CD8-positive, alpha-beta memory T cell (primary cell): ENCODE results near the gene PPP1R15B. TPM values are rescaled to one million over a fixed set of nuclear protein-coding genes. Genes with fewer than 3 reads are reported as not detected.
A peak's percentile ranks its signal among the peaks of the same experiment; 100 is the strongest.

Experiments used
- CTCF ChIA-PET: fragments of 350-600 bp; sonication (Branson Sonifier 250); formaldehyde crosslinking; loops from one replicate; lab custom pipeline; 2021; ENCODE audit warnings: antibody characterized with exemption; lab: Charles Lee
- POLR2A ChIA-PET: fragments of 350-600 bp; sonication (Branson Sonifier 250); formaldehyde crosslinking; loops from one replicate; lab custom pipeline; 2021; ENCODE audit warnings: antibody characterized with exemption; lab: Charles Lee
- DNase-seq, 5 donors: peaks; one replicate each; pipeline versions ENCODE4 v3.0.0 to v3.0.0-alpha.2; 2020 to 2022; ENCODE audit warnings: mixed read lengths in 1 of 5
- H3K27ac ChIP-seq: one replicate; pipeline ENCODE4 v1.7.0; 2013; ENCODE audit warnings: low read depth, mild to moderate bottlenecking, low read length, moderate library complexity
- H3K27me3 ChIP-seq: 2 replicates; pipeline ENCODE4 v1.7.0; 2013; ENCODE audit warnings: low read length, mild to moderate bottlenecking; ENCODE audit not compliant: insufficient read depth, poor library complexity, severe bottlenecking
- H3K36me3 ChIP-seq: 2 replicates; pipeline ENCODE4 v1.7.0; 2013; ENCODE audit warnings: mild to moderate bottlenecking, low read length, moderate library complexity; ENCODE audit not compliant: insufficient read depth
- H3K4me1 ChIP-seq: 2 replicates; pipeline ENCODE4 v1.7.0; 2013; ENCODE audit warnings: mild to moderate bottlenecking, low read length, moderate library complexity; ENCODE audit not compliant: insufficient read depth
- H3K4me3 ChIP-seq: 2 replicates; pipeline ENCODE4 v1.7.0; 2013; ENCODE audit warnings: mild to moderate bottlenecking, low read length
- H3K9me3 ChIP-seq: 2 replicates; pipeline ENCODE4 v1.7.0; 2013; ENCODE audit warnings: mild to moderate bottlenecking, low read length
- H3K27ac Mint-ChIP-seq, 8 donors: one replicate each; pipeline ENCODE4 v1.8.0; 2020 to 2021; ENCODE audit warnings: mixed read lengths in 8 of 8, mild to moderate bottlenecking in 6 of 8, inconsistent platforms in 3 of 8, moderate library complexity in 3 of 8
- H3K27me3 Mint-ChIP-seq, 2 donors: one replicate each; pipeline ENCODE4 v1.8.0; 2020 to 2021; ENCODE audit warnings: mixed read lengths in 2 of 2, mild to moderate bottlenecking in 1 of 2, moderate library complexity in 1 of 2
- H3K36me3 Mint-ChIP-seq, 3 donors: one replicate each; pipeline ENCODE4 v1.8.0; 2020 to 2021; ENCODE audit warnings: mixed read lengths in 3 of 3, inconsistent platforms in 1 of 3, mild to moderate bottlenecking in 1 of 3
- H3K4me1 Mint-ChIP-seq, 3 donors: one replicate each; pipeline ENCODE4 v1.8.0; 2020 to 2021; ENCODE audit warnings: mixed read lengths in 3 of 3, inconsistent platforms in 1 of 3, mild to moderate bottlenecking in 1 of 3
- H3K4me3 Mint-ChIP-seq, 7 donors: one replicate each; pipeline ENCODE4 v1.8.0; 2020 to 2021; ENCODE audit warnings: mixed read lengths in 7 of 7, mild to moderate bottlenecking in 6 of 7, moderate library complexity in 4 of 7, inconsistent platforms in 2 of 7
- H3K9me3 Mint-ChIP-seq, 5 donors: one replicate each; pipeline ENCODE4 v1.8.0; 2020 to 2022; ENCODE audit warnings: mixed read lengths in 5 of 5, mild to moderate bottlenecking in 3 of 5, moderate library complexity in 2 of 5, inconsistent platforms in 1 of 5
- polyA plus RNA-seq: library from polyadenylated mRNA; unstranded; fragments of 300-500 nt; fragmentation: Illumina TruSeq; gene quantifications from one replicate; pipeline ENCODE4 v1.2.3, GENCODE V29; 2021
- total RNA-seq, 2 experiments: library from RNA; stranded (reverse); gene quantifications; one replicate each; pipeline ENCODE4 v1.2.3, GENCODE V29; 2021

The PPP1R15B gene
- total and polyA plus RNA-seq, 3 experiments from 2014 or later: 22.3 to 82.7 (median 80.4) TPM

GRCh38 chr1:204448344-204448964 is 36.8 kb upstream of the PPP1R15B start:
- Histone ChIP-seq H3K9me3 (no peaks in the 10 kb centered on the region), H3K4me1 (peaks cover 21% of the 10 kb centered on the region), H3K4me3 (no peak overlapping the region), H3K27me3 (no peaks in the 10 kb centered on the region), H3K36me3 (peaks cover 14% of the 10 kb centered on the region), H3K27ac (no peak overlapping the region)
- ChIA-PET POLR2A (no interaction called here), CTCF (interaction anchor here (0.7 to 14.0 kb wide), 11 partner anchors 10 to 137 kb away, joined by 3 to 496 read pairs (median 5); partner anchors contain the start of genes MDM4 and PIK3C2B)
- Mint-ChIP-seq H3K4me1 (peaks cover 25 to 37% (median 34%) of the 10 kb centered on the region in 3 donors), H3K4me3 (no peak overlapping the region), H3K36me3 (peaks cover 4 to 76% (median 12%) of the 10 kb centered on the region in 3 donors), H3K9me3 (no peaks in the 10 kb centered on the region), H3K27ac (peak overlapping the region; percentile 39 to 93 (median 78)), H3K27me3 (no peaks in the 10 kb centered on the region)
- no peak for DNase-seq

DNA sequence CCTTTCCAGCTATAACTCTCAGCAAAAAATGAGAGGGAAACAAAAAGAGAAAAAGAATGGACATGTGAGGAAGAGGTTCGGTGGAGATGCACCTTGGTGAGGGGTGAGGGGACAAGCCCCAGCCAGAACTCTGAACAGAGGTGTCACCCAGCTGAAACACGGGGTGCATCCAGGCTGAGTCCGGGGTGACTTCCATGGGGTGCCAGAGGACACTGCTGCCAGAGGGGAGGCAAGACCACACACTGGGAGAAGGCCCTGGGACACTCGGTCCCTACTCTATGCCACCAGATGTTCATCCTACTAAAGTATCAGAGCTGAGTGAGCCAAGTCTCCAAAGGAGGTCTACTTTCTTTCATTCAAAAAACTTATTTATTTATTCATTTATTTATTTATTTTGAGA is 36.1 kb upstream of the PPP1R15B start:
- Mint-ChIP-seq H3K4me1 (peaks cover 17 to 30% (median 26%) of the 10 kb centered on the region in 3 donors), H3K27ac (peak overlapping the region in 6 of 8 donors; percentile 51 to 96 (median 82)), H3K9me3 (no peaks in the 10 kb centered on the region), H3K36me3 (peaks cover 4 to 79% (median 11%) of the 10 kb centered on the region in 3 donors), H3K4me3 (no peak overlapping the region), H3K27me3 (no peaks in the 10 kb centered on the region)
- ChIA-PET CTCF (interaction anchor here (0.7 to 14.0 kb wide), 14 partner anchors 10 to 360 kb away, joined by 3 to 496 read pairs (median 10); partner anchors contain the start of gene PIK3C2B), POLR2A (interaction anchor here (0.9 kb wide), 1 partner anchor 55 kb away, joined by 4 read pairs; no protein-coding TSS in a partner anchor)
- peaks cover 15% of the 10 kb centered on the region for H3K4me1 ChIP-seq
- no peaks in the 10 kb centered on the region for H3K9me3 ChIP-seq
- H3K36me3 ChIP-seq: peaks cover 21% of the 10 kb centered on the region
- no peaks in the 10 kb centered on the region for H3K27me3 ChIP-seq
- no peak overlapping the region for H3K27ac ChIP-seq
- H3K4me3 ChIP-seq: no peak overlapping the region
- no peak for DNase-seq

- H3K4me1 ChIP-seq: peaks cover 9% of the 10 kb centered on the region
- H3K9me3 ChIP-seq: no peaks in the 10 kb centered on the region
- no peaks in the 10 kb centered on the region for H3K9me3 Mint-ChIP-seq
- no peak overlapping the region for H3K4me3 Mint-ChIP-seq
- peaks cover 15 to 25% (median 25%) of the 10 kb centered on the region in 3 donors for H3K4me1 Mint-ChIP-seq
- H3K27ac ChIP-seq: no peak overlapping the region
- no peak for DNase-seq
- H3K27me3 ChIP-seq: no peaks in the 10 kb centered on the region
- ChIA-PET CTCF (interaction anchor here (0.6 to 14.0 kb wide), 21 partner anchors 9 to 360 kb away, joined by 3 to 496 read pairs (median 7); partner anchors contain the start of gene PIK3C2B), POLR2A (interaction anchor here (0.7 to 0.9 kb wide), 3 partner anchors 47 to 56 kb away, joined by 4 to 6 read pairs (median 4); partner anchors contain the start of gene PIK3C2B)
- H3K27me3 Mint-ChIP-seq: no peaks in the 10 kb centered on the region
- peaks cover 4 to 84% (median 11%) of the 10 kb centered on the region in 3 donors for H3K36me3 Mint-ChIP-seq
- no peak overlapping the region for H3K4me3 ChIP-seq
- peaks cover 26% of the 10 kb centered on the region for H3K36me3 ChIP-seq
- peak overlapping the region in 6 of 8 donors; percentile 36 to 99 (median 89) for H3K27ac Mint-ChIP-seq
Measured at GRCh38 chr1:204447190-204447589, 35.6 kb upstream of the PPP1R15B start.

DNA sequence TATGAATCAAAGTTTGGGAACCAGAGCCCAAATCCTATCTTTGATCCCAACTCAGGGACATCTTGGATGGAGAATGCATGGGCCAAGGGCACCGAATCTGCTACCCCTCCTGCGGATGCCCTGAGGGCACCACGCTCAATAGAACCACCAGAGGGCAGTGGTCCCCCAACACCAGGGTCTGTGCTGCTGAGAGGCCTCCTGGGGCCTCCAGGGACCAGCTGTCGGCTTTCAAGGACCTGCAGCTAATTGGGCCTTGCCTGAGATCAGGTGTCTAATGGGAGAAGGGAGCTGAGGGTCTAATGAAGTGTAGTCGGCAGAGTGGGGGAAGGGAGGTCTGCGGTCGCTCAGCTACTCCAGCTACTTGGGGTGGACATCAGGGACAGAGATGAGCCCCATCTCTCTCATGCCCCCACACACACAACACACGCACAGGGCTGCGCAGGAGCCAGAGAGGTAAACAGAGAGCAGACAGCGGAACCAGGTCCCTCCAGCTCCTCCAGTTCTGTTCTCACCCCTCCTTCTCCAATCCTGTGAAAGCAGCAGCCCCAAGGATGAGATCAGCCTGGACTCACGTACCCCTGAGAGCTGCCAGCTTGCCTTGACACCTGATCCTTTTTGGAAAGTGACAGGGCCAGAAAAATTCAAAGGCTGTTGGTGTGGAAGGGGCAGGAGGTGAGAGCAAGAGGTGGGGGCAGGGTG is 34.9 kb upstream of the PPP1R15B start:
- Histone ChIP-seq H3K4me3 (no peak overlapping the region), H3K27me3 (no peaks in the 10 kb centered on the region), H3K36me3 (peaks cover 31% of the 10 kb centered on the region), H3K4me1 (peaks cover 8% of the 10 kb centered on the region), H3K27ac (no peak overlapping the region), H3K9me3 (no peaks in the 10 kb centered on the region)
- DNase-seq: peak; percentile 65 to 85 (median 69)
- CTCF ChIA-PET: interaction anchor here (0.6 to 14.0 kb wide), 31 partner anchors 8 to 361 kb away, joined by 3 to 496 read pairs (median 5); partner anchors contain the start of genes MDM4 and PIK3C2B
- peaks cover 11 to 88% (median 15%) of the 10 kb centered on the region in 3 donors for H3K36me3 Mint-ChIP-seq
- H3K4me1 Mint-ChIP-seq: peaks cover 13 to 20% (median 19%) of the 10 kb centered on the region in 3 donors
- H3K27ac Mint-ChIP-seq: peak overlapping the region; percentile 48 to 99 (median 90)
- H3K4me3 Mint-ChIP-seq: no peak overlapping the region
- H3K9me3 Mint-ChIP-seq: no peaks in the 10 kb centered on the region
- POLR2A ChIA-PET: interaction anchor here (0.5 to 1.5 kb wide), 6 partner anchors 48 to 66 kb away, joined by 3 to 6 read pairs (median 4); partner anchors contain the start of gene PIK3C2B
- no peaks in the 10 kb centered on the region for H3K27me3 Mint-ChIP-seq

GRCh38 chr1:204445860-204446412 is 34.3 kb upstream of the PPP1R15B start:
- no peaks in the 10 kb centered on the region for H3K27me3 Mint-ChIP-seq
- peak overlapping the region in 6 of 8 donors; percentile 48 to 96 (median 78) for H3K27ac Mint-ChIP-seq

GRCh38 chr1:204443871-204444581 is 32.4 kb upstream of the PPP1R15B start:
- Histone ChIP-seq H3K36me3 (peaks cover 31% of the 10 kb centered on the region), H3K27me3 (no peaks in the 10 kb centered on the region), H3K27ac (no peak overlapping the region), H3K4me3 (no peak overlapping the region), H3K9me3 (no peaks in the 10 kb centered on the region), H3K4me1 (peaks cover 8% of the 10 kb centered on the region)
- H3K36me3 Mint-ChIP-seq: peaks cover 12 to 86% (median 21%) of the 10 kb centered on the region in 3 donors
- no peaks in the 10 kb centered on the region for H3K27me3 Mint-ChIP-seq
- peak overlapping the region in 1 of 8 donors; percentile 26 for H3K27ac Mint-ChIP-seq
- H3K4me1 Mint-ChIP-seq: peaks cover 5 to 11% (median 8%) of the 10 kb centered on the region in 3 donors
- POLR2A ChIA-PET: no interaction called here
- no peaks in the 10 kb centered on the region for H3K9me3 Mint-ChIP-seq
- CTCF ChIA-PET: interaction anchor here (0.8 to 14.0 kb wide), 4 partner anchors 9 to 363 kb away, joined by 3 to 496 read pairs (median 30); partner anchors contain the start of gene PIK3C2B
- no peak for DNase-seq
- no peak overlapping the region for H3K4me3 Mint-ChIP-seq

More at GRCh38 chr1:204445860-204446412, 34.3 kb upstream of the PPP1R15B start:
- ChIA-PET POLR2A (interaction anchor here (0.5 to 1.5 kb wide), 5 partner anchors 49 to 67 kb away, joined by 3 to 6 read pairs (median 3); partner anchors contain the start of gene PIK3C2B), CTCF (interaction anchor here (0.8 to 14.0 kb wide), 24 partner anchors 8 to 362 kb away, joined by 3 to 496 read pairs (median 6); partner anchors contain the start of genes MDM4 and PIK3C2B)
- H3K4me1 Mint-ChIP-seq: peaks cover 13 to 19% (median 17%) of the 10 kb centered on the region in 3 donors
- H3K4me3 ChIP-seq: no peak overlapping the region
- H3K36me3 ChIP-seq: peaks cover 31% of the 10 kb centered on the region
- H3K4me1 ChIP-seq: peaks cover 8% of the 10 kb centered on the region
- H3K9me3 Mint-ChIP-seq: no peaks in the 10 kb centered on the region
- DNase-seq: peak; percentile 21 to 64 (median 40)
- H3K36me3 Mint-ChIP-seq: peaks cover 12 to 91% (median 16%) of the 10 kb centered on the region in 3 donors
- H3K27me3 ChIP-seq: no peaks in the 10 kb centered on the region
- H3K4me3 Mint-ChIP-seq: no peak overlapping the region
- no peaks in the 10 kb centered on the region for H3K9me3 ChIP-seq
- H3K27ac ChIP-seq: no peak overlapping the region

DNA sequence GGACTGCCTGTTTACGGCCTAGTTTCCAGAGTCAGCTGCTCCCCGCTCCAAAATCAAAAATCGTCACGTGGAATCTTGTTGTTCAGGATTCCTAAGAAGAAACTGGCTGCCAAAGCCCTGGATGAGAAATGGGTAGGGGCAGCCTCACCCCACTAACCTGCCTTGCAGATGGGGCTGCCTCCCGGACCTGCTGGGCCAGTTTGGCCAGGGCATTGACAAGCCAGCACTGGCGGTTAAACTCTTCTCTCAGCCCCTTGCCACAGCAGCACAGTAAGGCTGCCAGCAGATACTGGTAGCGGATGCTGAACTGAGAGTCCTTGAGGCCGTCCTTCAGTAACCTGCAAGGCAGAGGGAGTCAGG is 31.6 kb upstream of the PPP1R15B start:
- no peaks in the 10 kb centered on the region for H3K9me3 Mint-ChIP-seq
- CTCF ChIA-PET: interaction anchor here (1.2 to 14.0 kb wide), 3 partner anchors 8 to 56 kb away, joined by 3 to 496 read pairs (median 26); partner anchors contain the start of gene PIK3C2B
- Histone ChIP-seq H3K9me3 (no peaks in the 10 kb centered on the region), H3K27ac (no peak overlapping the region), H3K4me1 (peaks cover 8% of the 10 kb centered on the region), H3K36me3 (peaks cover 32% of the 10 kb centered on the region), H3K27me3 (no peaks in the 10 kb centered on the region), H3K4me3 (no peak overlapping the region)
- POLR2A ChIA-PET: interaction anchor here (0.6 kb wide), 1 partner anchor 141 kb away, joined by 4 read pairs; no protein-coding TSS in a partner anchor
- no peak for DNase-seq
- H3K27me3 Mint-ChIP-seq: no peaks in the 10 kb centered on the region
- peaks cover 12 to 87% (median 24%) of the 10 kb centered on the region in 3 donors for H3K36me3 Mint-ChIP-seq
- no peak overlapping the region for H3K4me3 Mint-ChIP-seq
- peaks cover 3 to 7% (median 7%) of the 10 kb centered on the region in 3 donors for H3K4me1 Mint-ChIP-seq
- no peak overlapping the region for H3K27ac Mint-ChIP-seq
